B cell (primary cell): Measurements from ENCODE around the gene FAF2. TPM values are rescaled to one million over a fixed set of nuclear protein-coding genes. Genes with fewer than 3 reads are reported as not detected.

Experiments
- ATAC-seq: fragments of 200-7000 bp; cut with Tn5 transposase; one replicate; pipeline ENCODE4 v1.10.0; 2021; ENCODE audit warnings: low read depth, mild to moderate bottlenecking, moderate number of reproducible peaks, moderate library complexity
- CTCF ChIA-PET: fragments of 350-600 bp; sonication (Branson Sonifier 250); formaldehyde crosslinking; loops from one replicate; lab custom pipeline; 2021; ENCODE audit warnings: antibody characterized with exemption, inconsistent platforms; lab: Charles Lee
- POLR2A ChIA-PET: fragments of 350-600 bp; sonication (Branson Sonifier 250); formaldehyde crosslinking; loops from one replicate; lab custom pipeline; 2021; ENCODE audit warnings: antibody characterized with exemption; lab: Charles Lee
- DNase-seq: peaks from one replicate; pipeline ENCODE4 v3.0.0; 2013
- H2AFZ ChIP-seq: 2 replicates; pipeline ENCODE4 v1.6.1; 2012; ENCODE audit warnings: mild to moderate bottlenecking, low read depth, low read length; ENCODE audit not compliant: insufficient read depth, poor library complexity, severe bottlenecking
- H3K27ac ChIP-seq, 2 donors: 1 replicate in 1 of 2; 2 replicates in 1 of 2; pipeline ENCODE4 v1.5.1; 2012 to 2013; ENCODE audit warnings: low read length in 2 of 2, mild to moderate bottlenecking in 2 of 2, moderate library complexity in 1 of 2
- H3K27me3 ChIP-seq, 4 experiments: fragments of 200-600 bp in 1 of 4; sonication (generic) in 1 of 4; replicated peaks in 1 of 4; 1 replicate in 2 of 4; 2 replicates in 2 of 4; pipeline versions ENCODE4 v1.6.1 to v1.7.0; 2013 to 2016; ENCODE audit warnings: low read length in 3 of 4, mild to moderate bottlenecking in 2 of 4, mixed read lengths in 1 of 4, moderate library complexity in 1 of 4; ENCODE audit not compliant: insufficient read depth in 4 of 4, control insufficient read depth in 3 of 4; ENCODE audit errors: control extremely low read depth in 1 of 4
- H3K36me3 ChIP-seq, 2 experiments: replicated peaks in 1 of 2; 1 replicate in 1 of 2; 2 replicates in 1 of 2; pipeline versions ENCODE4 v1.6.1 to v1.7.1; 2013; ENCODE audit warnings: low read length in 1 of 2; ENCODE audit not compliant: insufficient read depth in 2 of 2, control insufficient read depth in 1 of 2; ENCODE audit errors: control extremely low read depth in 1 of 2, extremely low read depth in 1 of 2
- H3K4me1 ChIP-seq, 2 donors: fragments of 200-600 bp in 1 of 2; sonication (generic) in 1 of 2; 1 replicate in 1 of 2; 2 replicates in 1 of 2; pipeline versions ENCODE4 v1.5.1 to v1.6.1; 2013 to 2017; ENCODE audit warnings: low read length in 2 of 2; ENCODE audit not compliant: control insufficient read depth in 2 of 2, insufficient read depth in 2 of 2
- H3K4me2 ChIP-seq: replicated peaks from 2 replicates; pipeline ENCODE3; 2012; ENCODE audit warnings: mild to moderate bottlenecking, low read depth, low read length; ENCODE audit not compliant: poor library complexity, severe bottlenecking
- H3K4me3 ChIP-seq, 5 experiments: fragments of 200-600 bp in 1 of 5; sonication (generic) in 1 of 5; 1 replicate in 3 of 5; 2 replicates in 2 of 5; pipeline versions ENCODE4 v1.5.1 to v1.7.0; 2011 to 2016; ENCODE audit warnings: low read length in 4 of 5, mild to moderate bottlenecking in 4 of 5, low read depth in 2 of 5, control low read depth in 1 of 5, moderate library complexity in 1 of 5; ENCODE audit not compliant: insufficient read depth in 1 of 5; ENCODE audit errors: control extremely low read depth in 1 of 5, extremely low read depth in 1 of 5
- H3K79me2 ChIP-seq: fragments of 200-600 bp; sonication (generic); one replicate; pipeline ENCODE4 v1.6.0; 2016; ENCODE audit warnings: low read length; ENCODE audit not compliant: control insufficient read depth, insufficient read depth
- H3K9ac ChIP-seq: fragments of 200-600 bp; sonication (generic); 2 replicates; pipeline ENCODE4 v1.6.1; 2017; ENCODE audit warnings: mild to moderate bottlenecking, low read length, moderate library complexity
- H3K9me3 ChIP-seq, 3 donors: one replicate each; pipeline versions ENCODE4 v1.6.1 to v1.7.1; 2013; ENCODE audit warnings: low read length in 2 of 3; ENCODE audit not compliant: control insufficient read depth in 2 of 3, insufficient read depth in 1 of 3; ENCODE audit errors: control extremely low read depth in 1 of 3
- H4K20me1 ChIP-seq: 2 replicates; pipeline ENCODE4 v1.6.0; 2012; ENCODE audit warnings: mild to moderate bottlenecking, low read length; ENCODE audit not compliant: insufficient read depth, control insufficient read depth, poor library complexity, severe bottlenecking
- H3K27ac Mint-ChIP-seq: one replicate; pipeline ENCODE4 v1.8.0; 2021; ENCODE audit warnings: mixed read lengths
- H3K27me3 Mint-ChIP-seq: one replicate; pipeline ENCODE4 v1.8.0; 2021; ENCODE audit warnings: mixed read lengths
- H3K4me1 Mint-ChIP-seq: one replicate; pipeline ENCODE4 v1.8.0; 2021; ENCODE audit warnings: mixed read lengths
- H3K4me3 Mint-ChIP-seq: one replicate; pipeline ENCODE4 v1.8.0; 2021; ENCODE audit warnings: mixed read lengths
- H3K9me3 Mint-ChIP-seq: one replicate; pipeline ENCODE4 v1.8.0; 2022; ENCODE audit warnings: mixed read lengths; ENCODE audit not compliant: insufficient read depth
- CTCF ChIP-seq: fragments of 200-600 bp; IDR thresholded peaks from one replicate; pipeline ENCODE4 v1.8.0; 2022; ENCODE audit warnings: antibody characterized with exemption, mild to moderate bottlenecking
- EZH2 ChIP-seq: IDR thresholded peaks from 2 replicates; pipeline ENCODE4 v1.6.1; 2012; ENCODE audit warnings: borderline replicate concordance, low read depth, mild to moderate bottlenecking, moderate library complexity, low read length; ENCODE audit not compliant: insufficient read depth, poor library complexity, severe bottlenecking
- whole genome bisulfite sequencing: methylation state at CpG from one replicate; pipeline ENCODE4 v1.1.5; 2013; ENCODE audit warnings: missing lambda C conversion rate; ENCODE audit not compliant: insufficient coverage; 5-methylcytosine and 5-hydroxymethylcytosine counted together
- intact Hi-C: fragments of 100-400 bp; cut with micrococcal nuclease; formaldehyde crosslinking; loops from one replicate; pipeline ENCODE4 v1.10.0; 2022
- polyA plus RNA-seq: library from polyadenylated mRNA; depleted of rRNA; stranded (reverse); fragments of >200 nt; gene quantifications from 2 replicates; pipeline ENCODE4 v1.2.3, GENCODE V29; 2012
- total RNA-seq, 2 donors: library from RNA; stranded (reverse); fragments of 120-200 nt in 1 of 2; gene quantifications; 1 replicate in 1 of 2; 2 replicates in 1 of 2; pipeline versions ENCODE4 v1.2.3 to v1.2.4, GENCODE V29; 2013 to 2022

FAF2 gene
- total and polyA plus RNA-seq, 2 donors (not counting 1 experiment from before 2014, with no cell fraction given), result 10.9 to 35.1 TPM

- H3K36me3 ChIP-seq, result peaks cover 0 to 39% of the 10 kb centered on the region in 2 experiments
- peaks cover 40% of the 10 kb centered on the region for H4K20me1 ChIP-seq
- Mint-ChIP-seq H3K27ac (peak overlapping the region; percentile 59), H3K4me1 (peaks cover 39% of the 10 kb centered on the region), H3K9me3 (no peaks in the 10 kb centered on the region), H3K4me3 (no peak overlapping the region), H3K27me3 (no peaks in the 10 kb centered on the region)
- H3K27ac ChIP-seq, result no peak overlapping the region
- H3K27me3 ChIP-seq, result no peaks in the 10 kb centered on the region
- H3K4me2 ChIP-seq, result no peak overlapping the region
- TF ChIP-seq CTCF, result no peak
- no peak for TF ChIP-seq EZH2
- POLR2A ChIA-PET, result no interaction called here
- WGBS, result 100% methylated on average over 2 of the region's 9 CpGs
- DNase-seq (no peak), ATAC-seq (no peak)
- CTCF ChIA-PET, result no interaction called here
- intact Hi-C loops, result no loop called here
- no peak overlapping the region for H3K4me3 ChIP-seq
- H3K9me3 ChIP-seq, result no peaks in the 10 kb centered on the region
- H3K9ac ChIP-seq, result no peak overlapping the region
- H2AFZ ChIP-seq, result no peak overlapping the region
- peaks cover 7% of the 10 kb centered on the region for H3K79me2 ChIP-seq
- peaks cover 23 to 28% of the 10 kb centered on the region in 2 donors for H3K4me1 ChIP-seq
Observed at GRCh38 chr5:176526462-176526861, 78.3 kb downstream of the FAF2 start.

GRCh38 chr5:176527246-176528222 lies 79.3 kb downstream of the FAF2 start:
- Histone ChIP-seq H3K27me3 (no peaks in the 10 kb centered on the region), H2AFZ (no peak overlapping the region), H3K79me2 (peaks cover 17% of the 10 kb centered on the region), H3K4me2 (no peak overlapping the region), H3K36me3 (peaks cover 0 to 50% of the 10 kb centered on the region in 2 experiments), H3K27ac (no peak overlapping the region), H3K9ac (no peak overlapping the region), H3K9me3 (no peaks in the 10 kb centered on the region), H3K4me1 (peaks cover 34 to 39% of the 10 kb centered on the region in 2 donors), H3K4me3 (no peak overlapping the region), H4K20me1 (peaks cover 50% of the 10 kb centered on the region)
- ATAC-seq (no peak), DNase-seq (no peak)
- TF ChIP-seq CTCF (no peak), EZH2 (no peak)
- intact Hi-C loops, result no loop called here
- no peaks in the 10 kb centered on the region for H3K9me3 Mint-ChIP-seq
- H3K4me1 Mint-ChIP-seq, result peaks cover 37% of the 10 kb centered on the region
- no peaks in the 10 kb centered on the region for H3K27me3 Mint-ChIP-seq
- CTCF ChIA-PET, result no interaction called here
- H3K27ac Mint-ChIP-seq, result peak overlapping the region; percentile 79
- WGBS, result 95% methylated on average over 24 of the region's 34 CpGs
- H3K4me3 Mint-ChIP-seq, result no peak overlapping the region
- POLR2A ChIA-PET, result interaction anchor here (1.2 to 2.3 kb wide), 2 partner anchors 9 to 10 kb away, joined by 3 to 7 read pairs; no protein-coding TSS in a partner anchor
